ENCODE results near the gene GRIN1. TPM values are rescaled to one million over a fixed set of nuclear protein-coding genes. Genes with fewer than 3 reads are reported as not detected.

GRIN1 gene
- polyA plus RNA-seq, 1 donor, result 2.6 TPM

DNA sequence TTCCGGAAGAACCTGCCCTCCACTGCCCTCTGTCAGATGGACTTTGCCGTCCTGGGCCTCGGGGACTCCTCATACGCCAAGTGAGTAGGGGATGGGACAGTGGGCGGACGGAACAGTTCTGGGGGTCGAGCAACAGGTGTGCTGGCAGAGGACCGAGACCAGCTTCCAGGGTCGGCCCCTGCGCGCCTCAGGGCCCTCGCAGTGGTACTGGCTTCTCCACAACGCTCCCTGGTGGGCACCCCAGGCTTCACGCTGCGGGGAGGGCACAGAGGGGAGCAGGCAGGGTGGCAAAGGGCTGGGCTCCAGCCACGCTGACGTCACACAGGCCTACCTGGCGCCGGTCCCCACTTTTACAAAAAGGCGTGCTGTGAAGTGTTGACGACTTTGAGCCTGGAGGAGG is 73.6 kb downstream of the GRIN1 start:
- DNase-seq, result no peak
- Histone ChIP-seq H3K27ac (ENCODE audit: low read length) (no peak overlapping the region), H3K27me3 (ENCODE audit: control insufficient read depth, insufficient read depth, low read length) (no peaks in the 10 kb centered on the region), H3K4me1 (ENCODE audit: control insufficient read depth, insufficient read depth, low read length) (peaks cover 9% of the 10 kb centered on the region), H3K36me3 (ENCODE audit: control insufficient read depth, insufficient read depth, low read length) (peaks cover 17% of the 10 kb centered on the region), H3K9me3 (ENCODE audit: control insufficient read depth, low read depth, low read length) (no peaks in the 10 kb centered on the region), H3K4me3 (ENCODE audit: low read length) (no peak overlapping the region)
- WGBS (ENCODE audit: insufficient coverage, low lambda C conversion rate), result no CpG with 5 or more reads among the region's 21 CpGs

DNA sequence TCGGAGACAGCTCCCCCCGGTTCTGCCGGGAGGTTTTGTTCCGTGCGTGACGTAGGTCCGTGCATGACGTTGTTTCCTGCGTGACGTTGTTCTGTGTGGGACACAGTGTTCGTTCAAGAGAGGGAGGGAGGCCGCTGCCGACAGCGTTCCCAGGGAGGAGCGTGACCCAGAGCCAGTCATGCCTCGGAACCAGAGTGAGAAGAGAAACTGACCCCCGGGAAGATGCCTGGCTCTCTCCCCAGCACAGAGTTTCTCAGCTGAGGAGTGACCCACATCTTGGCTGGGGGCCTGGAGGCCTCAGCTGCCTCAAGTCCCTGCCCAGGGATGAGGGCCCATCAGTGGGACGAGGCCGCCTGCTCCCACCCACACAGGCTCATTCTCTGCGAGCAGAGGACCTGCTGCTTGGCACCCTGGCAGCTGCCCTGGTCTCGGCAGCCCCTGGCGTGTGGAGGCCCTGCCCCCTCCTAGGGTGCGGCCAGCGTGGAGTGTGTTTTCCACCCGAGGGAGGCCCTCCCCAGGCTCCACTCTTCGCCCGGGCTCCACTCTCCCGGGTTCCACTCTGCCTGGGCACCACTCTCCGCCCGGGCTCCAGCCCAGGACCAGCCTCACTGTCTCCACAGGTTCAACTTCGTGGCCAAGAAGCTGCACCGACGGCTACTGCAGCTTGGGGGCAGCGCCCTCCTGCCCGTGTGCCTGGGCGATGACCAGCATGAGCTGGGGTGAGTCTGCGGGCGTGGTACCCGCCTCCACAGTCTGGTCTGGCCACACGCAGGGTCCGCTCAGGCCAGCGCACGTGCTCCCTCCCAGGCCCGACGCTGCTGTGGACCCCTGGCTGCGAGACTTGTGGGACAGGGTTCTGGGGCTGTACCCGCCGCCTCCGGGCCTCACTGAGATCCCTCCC is 74.5 kb downstream of the GRIN1 start:
- Histone ChIP-seq H3K4me1 (ENCODE audit: control insufficient read depth, insufficient read depth, low read length) (peaks cover 18% of the 10 kb centered on the region), H3K27me3 (ENCODE audit: control insufficient read depth, insufficient read depth, low read length) (no peaks in the 10 kb centered on the region), H3K27ac (ENCODE audit: low read length) (no peak overlapping the region), H3K9me3 (ENCODE audit: control insufficient read depth, low read depth, low read length) (no peaks in the 10 kb centered on the region), H3K36me3 (ENCODE audit: control insufficient read depth, insufficient read depth, low read length) (peaks cover 17% of the 10 kb centered on the region), H3K4me3 (ENCODE audit: low read length) (no peak overlapping the region)
- DNase-seq, result no peak
- no CpG with 5 or more reads among the region's 49 CpGs for WGBS (ENCODE audit: insufficient coverage, low lambda C conversion rate)

DNA sequence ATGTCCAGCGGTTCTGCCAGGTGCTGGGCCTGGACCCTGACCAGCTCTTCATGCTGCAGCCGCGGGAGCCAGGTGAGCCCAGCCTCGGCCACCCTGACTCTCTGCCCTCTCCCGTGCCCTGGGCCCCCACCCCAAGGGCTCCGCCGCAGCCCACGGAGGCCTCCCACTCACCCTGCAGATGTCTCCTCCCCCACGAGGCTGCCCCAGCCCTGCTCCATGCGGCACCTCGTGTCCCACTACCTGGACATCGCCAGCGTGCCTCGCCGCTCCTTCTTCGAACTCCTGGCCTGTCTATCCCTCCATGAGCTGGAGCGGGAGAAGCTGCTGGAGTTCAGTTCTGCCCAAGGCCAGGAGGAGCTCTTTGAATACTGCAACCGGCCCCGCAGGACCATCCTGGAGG is 75.7 kb downstream of the GRIN1 start:
- no peak overlapping the region for H3K27ac ChIP-seq (ENCODE audit: low read length)
- no peak overlapping the region for H3K4me3 ChIP-seq (ENCODE audit: low read length)
- no CpG with 5 or more reads among the region's 19 CpGs for WGBS (ENCODE audit: insufficient coverage, low lambda C conversion rate)
- no peak for DNase-seq
- no peaks in the 10 kb centered on the region for H3K9me3 ChIP-seq (ENCODE audit: control insufficient read depth, low read depth, low read length)
- H3K27me3 ChIP-seq (ENCODE audit: control insufficient read depth, insufficient read depth, low read length), result no peaks in the 10 kb centered on the region
- peaks cover 15% of the 10 kb centered on the region for H3K36me3 ChIP-seq (ENCODE audit: control insufficient read depth, insufficient read depth, low read length)
- H3K4me1 ChIP-seq (ENCODE audit: control insufficient read depth, insufficient read depth, low read length), result peaks cover 27% of the 10 kb centered on the region

DNA sequence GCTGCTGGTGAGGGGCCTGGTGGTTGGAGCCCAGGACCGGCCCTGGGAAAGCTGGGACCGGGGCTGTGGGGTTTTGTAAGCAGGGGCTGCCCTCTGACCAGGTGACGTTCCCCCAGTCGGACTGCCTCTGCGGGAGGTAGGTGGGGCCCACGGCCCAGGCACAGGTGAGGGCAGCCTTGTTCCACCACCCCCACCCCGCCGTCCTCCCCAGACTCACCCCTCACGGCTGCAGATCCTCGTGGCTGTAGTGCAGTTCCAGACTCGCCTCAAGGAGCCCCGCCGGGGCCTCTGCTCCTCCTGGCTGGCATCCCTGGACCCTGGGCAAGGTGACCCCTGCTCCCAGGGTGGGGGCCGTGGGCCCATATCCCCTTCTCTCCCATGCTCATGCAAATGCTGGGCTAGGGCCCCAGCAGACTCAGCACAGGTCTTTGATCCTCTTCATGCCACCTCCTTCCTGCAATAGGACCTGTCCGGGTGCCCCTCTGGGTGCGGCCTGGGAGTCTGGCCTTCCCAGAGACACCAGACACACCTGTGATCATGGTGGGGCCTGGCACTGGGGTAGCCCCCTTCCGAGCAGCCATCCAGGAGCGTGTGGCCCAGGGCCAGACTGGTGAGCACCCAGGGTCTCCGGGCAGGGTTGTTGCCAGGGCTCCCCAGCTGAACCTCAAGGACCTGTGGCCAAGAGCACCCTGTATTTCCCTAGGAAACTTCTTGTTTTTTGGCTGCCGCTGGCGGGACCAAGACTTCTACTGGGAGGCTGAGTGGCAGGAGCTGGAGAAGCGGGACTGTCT is 76.4 kb downstream of the GRIN1 start:
- Histone ChIP-seq H3K9me3 (ENCODE audit: control insufficient read depth, low read depth, low read length) (peaks cover 5% of the 10 kb centered on the region), H3K4me3 (ENCODE audit: low read length) (no peak overlapping the region), H3K27me3 (ENCODE audit: control insufficient read depth, insufficient read depth, low read length) (no peaks in the 10 kb centered on the region), H3K4me1 (ENCODE audit: control insufficient read depth, insufficient read depth, low read length) (peaks cover 28% of the 10 kb centered on the region), H3K27ac (ENCODE audit: low read length) (no peak overlapping the region), H3K36me3 (ENCODE audit: control insufficient read depth, insufficient read depth, low read length) (peaks cover 13% of the 10 kb centered on the region)
- no peak for DNase-seq
- no CpG with 5 or more reads among the region's 22 CpGs for WGBS (ENCODE audit: insufficient coverage, low lambda C conversion rate)

DNA sequence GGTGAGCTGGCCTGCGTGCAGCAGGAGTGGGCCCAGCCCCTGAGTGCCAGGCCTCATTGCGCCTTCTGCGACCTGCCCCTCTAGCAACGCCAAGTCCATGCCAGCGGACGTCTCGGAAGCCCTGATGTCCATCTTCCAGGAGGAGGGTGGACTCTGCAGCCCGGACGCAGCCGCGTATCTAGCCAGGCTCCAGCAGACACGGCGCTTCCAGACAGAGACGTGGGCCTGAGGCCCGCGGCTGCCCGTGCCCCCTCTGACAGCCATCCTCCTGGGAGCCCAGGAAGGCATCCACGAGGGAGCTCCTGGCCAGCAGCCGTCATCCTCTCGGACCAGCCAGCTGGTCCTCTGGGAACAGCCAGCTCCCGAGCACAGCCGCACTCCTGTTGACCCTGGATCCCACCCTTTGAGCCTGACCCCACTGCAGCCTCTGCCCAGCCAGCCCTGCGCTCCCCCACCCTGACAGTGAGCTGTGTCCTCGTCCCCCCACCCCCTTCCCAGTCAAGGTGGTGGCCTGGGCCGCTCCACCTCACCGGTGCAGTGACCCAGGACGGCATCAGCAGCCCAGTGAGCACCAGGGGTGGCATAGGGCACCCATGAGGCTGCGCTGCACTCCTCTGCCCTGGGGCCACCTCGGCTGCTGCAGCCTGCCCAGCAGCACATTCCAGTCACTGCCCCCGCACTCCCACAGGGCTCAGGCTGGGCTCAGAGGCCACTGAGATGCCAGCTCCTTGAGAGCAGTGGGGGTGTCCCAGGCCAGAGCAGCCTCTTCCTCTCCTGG is 77.4 kb downstream of the GRIN1 start:
- peaks cover 28% of the 10 kb centered on the region for H3K4me1 ChIP-seq (ENCODE audit: control insufficient read depth, insufficient read depth, low read length)
- H3K36me3 ChIP-seq (ENCODE audit: control insufficient read depth, insufficient read depth, low read length), result peaks cover 13% of the 10 kb centered on the region
- no peak overlapping the region for H3K4me3 ChIP-seq (ENCODE audit: low read length)

DNA sequence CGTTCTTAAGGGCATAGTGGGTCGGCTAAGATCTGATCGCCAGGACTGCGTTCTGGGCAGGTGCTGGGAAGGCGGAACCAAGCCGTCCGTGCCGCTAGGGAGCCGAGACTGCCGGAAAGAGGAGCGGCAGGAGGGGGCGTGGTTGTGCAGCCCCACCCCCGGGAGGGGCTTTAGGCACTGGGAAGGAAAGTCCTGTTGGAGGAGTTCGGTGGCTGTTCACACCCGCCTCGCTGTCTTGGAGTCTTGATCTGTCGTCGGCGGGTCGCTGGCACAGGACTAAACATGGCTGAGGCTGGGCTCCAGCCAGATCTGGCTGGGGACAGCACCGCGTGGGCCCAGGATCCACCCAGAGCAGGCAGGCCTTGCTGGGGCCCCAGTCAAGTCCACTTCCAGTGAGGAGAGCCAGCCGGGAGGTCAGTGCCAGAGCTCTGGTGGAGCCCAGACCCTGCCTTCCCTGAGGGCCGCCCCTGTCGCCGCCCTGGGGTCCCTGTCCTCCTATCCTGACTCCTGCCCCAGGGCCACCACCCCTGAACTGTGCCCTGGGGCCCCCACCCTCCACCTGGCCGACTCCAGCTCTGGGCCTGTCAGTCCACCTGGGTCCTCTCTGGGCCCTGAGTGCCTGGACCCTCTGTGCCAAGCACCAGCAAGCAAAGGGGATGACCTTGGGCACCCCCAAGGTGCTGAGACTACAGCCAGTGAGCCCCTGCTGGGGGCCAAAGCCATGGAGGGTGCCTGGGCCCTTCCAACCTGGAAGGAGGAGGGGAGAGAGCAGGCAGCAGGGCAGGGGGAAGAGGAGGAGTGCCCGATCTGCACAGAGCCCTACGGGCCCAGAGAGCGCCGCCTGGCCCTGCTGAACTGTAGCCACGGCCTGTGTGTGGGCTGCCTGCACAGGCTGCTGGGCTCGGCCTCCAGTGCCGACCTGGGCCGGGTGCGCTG is 78.6 kb downstream of the GRIN1 start:
- peak; percentile 78 to 88 for DNase-seq
- peaks cover 13% of the 10 kb centered on the region for H3K36me3 ChIP-seq (ENCODE audit: control insufficient read depth, insufficient read depth, low read length)
- H3K9me3 ChIP-seq (ENCODE audit: control insufficient read depth, low read depth, low read length), result peaks cover 9% of the 10 kb centered on the region
- WGBS (ENCODE audit: insufficient coverage, low lambda C conversion rate), result no CpG with 5 or more reads among the region's 36 CpGs
- H3K27me3 ChIP-seq (ENCODE audit: control insufficient read depth, insufficient read depth, low read length), result no peaks in the 10 kb centered on the region
- H3K4me1 ChIP-seq (ENCODE audit: control insufficient read depth, insufficient read depth, low read length), result peaks cover 28% of the 10 kb centered on the region
- H3K4me3 ChIP-seq (ENCODE audit: low read length), result peak overlapping the region; percentile 39
- H3K27ac ChIP-seq (ENCODE audit: low read length), result peak overlapping the region; percentile 54

More for the DNA sequence above, 77.4 kb downstream of the GRIN1 start:
- H3K27ac ChIP-seq (ENCODE audit: low read length), result no peak overlapping the region
- no peak for DNase-seq
- H3K9me3 ChIP-seq (ENCODE audit: control insufficient read depth, low read depth, low read length), result peaks cover 9% of the 10 kb centered on the region
- no CpG with 5 or more reads among the region's 30 CpGs for WGBS (ENCODE audit: insufficient coverage, low lambda C conversion rate)
- no peaks in the 10 kb centered on the region for H3K27me3 ChIP-seq (ENCODE audit: control insufficient read depth, insufficient read depth, low read length)

DNA sequence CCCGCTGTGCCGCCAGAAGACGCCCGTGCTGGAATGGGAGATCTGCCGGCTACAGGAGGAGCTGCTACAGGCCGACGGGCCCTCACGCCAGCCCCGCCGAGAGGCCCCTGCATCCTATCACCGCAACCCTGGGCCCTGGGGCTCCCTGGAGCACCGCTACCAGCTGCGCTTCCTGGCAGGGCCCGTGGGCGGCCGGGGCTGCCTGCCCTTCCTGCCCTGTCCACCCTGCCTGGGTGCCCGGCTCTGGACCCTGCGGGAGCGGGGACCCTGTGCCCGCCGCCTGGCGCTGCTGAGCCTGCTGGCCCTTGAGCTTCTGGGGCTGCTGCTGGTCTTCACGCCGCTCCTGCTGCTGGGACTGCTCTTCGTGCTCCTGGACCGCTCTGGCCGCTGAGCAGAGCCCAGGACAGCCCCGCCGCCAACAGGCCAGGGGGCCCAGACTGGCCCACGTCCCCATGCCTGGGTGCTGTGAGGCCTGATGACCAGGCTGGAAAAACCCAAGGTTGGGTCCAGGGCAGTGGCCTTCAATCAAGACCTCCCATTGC is 79.3 kb downstream of the GRIN1 start:
- Histone ChIP-seq H3K9me3 (ENCODE audit: control insufficient read depth, low read depth, low read length) (peaks cover 9% of the 10 kb centered on the region), H3K4me3 (ENCODE audit: low read length) (no peak overlapping the region), H3K4me1 (ENCODE audit: control insufficient read depth, insufficient read depth, low read length) (peaks cover 33% of the 10 kb centered on the region), H3K36me3 (ENCODE audit: control insufficient read depth, insufficient read depth, low read length) (peaks cover 13% of the 10 kb centered on the region), H3K27me3 (ENCODE audit: control insufficient read depth, insufficient read depth, low read length) (no peaks in the 10 kb centered on the region), H3K27ac (ENCODE audit: low read length) (peak overlapping the region; percentile 66)
- WGBS (ENCODE audit: insufficient coverage, low lambda C conversion rate), result no CpG with 5 or more reads among the region's 30 CpGs
- no peak for DNase-seq
